ENCODE data around the gene SMIM33. TPM values are rescaled to one million over a fixed set of nuclear protein-coding genes. Genes with fewer than 3 reads are reported as not detected.

SMIM33 gene
- polyA plus RNA-seq, 1 of the 3 experiments (the other 2 are of a cell fraction), result not detected

GRCh38 chr5:139451878-139452660, 18.7 kb upstream of the SMIM33 start:
- H3K4me1 ChIP-seq (ENCODE audit: control insufficient read depth in 1 of 2, insufficient read depth in 2 of 2, low read depth in 1 of 2, low read length in 1 of 2), result no peaks in the 10 kb centered on the region
- POLR2A ChIA-PET, result no interaction called here
- H3K36me3 ChIP-seq (replicated peaks in 1 of 2; ENCODE audit: control insufficient read depth in 1 of 2, insufficient read depth in 2 of 2, low read length in 1 of 2), result no peaks in the 10 kb centered on the region
- 67% methylated on average over 3 of the region's 3 CpGs for WGBS (ENCODE audit: low lambda C conversion rate)
- H2AFZ ChIP-seq (ENCODE audit: low read depth), result no peak overlapping the region
- no peaks in the 10 kb centered on the region for H3K9me2 ChIP-seq
- no peaks in the 10 kb centered on the region for H3K9me3 ChIP-seq
- CTCF ChIA-PET, result no interaction called here
- H3K9ac ChIP-seq, result no peak overlapping the region
- no peak for TF ChIP-seq CHD2 (IDR thresholded peaks at IDR 0.05; ENCODE audit: low read length, partially characterized antibody)
- no peak for TF ChIP-seq RCOR1 (IDR thresholded peaks at IDR 0.05; ENCODE audit: low read length)
- TF ChIP-seq, protein P1, sequence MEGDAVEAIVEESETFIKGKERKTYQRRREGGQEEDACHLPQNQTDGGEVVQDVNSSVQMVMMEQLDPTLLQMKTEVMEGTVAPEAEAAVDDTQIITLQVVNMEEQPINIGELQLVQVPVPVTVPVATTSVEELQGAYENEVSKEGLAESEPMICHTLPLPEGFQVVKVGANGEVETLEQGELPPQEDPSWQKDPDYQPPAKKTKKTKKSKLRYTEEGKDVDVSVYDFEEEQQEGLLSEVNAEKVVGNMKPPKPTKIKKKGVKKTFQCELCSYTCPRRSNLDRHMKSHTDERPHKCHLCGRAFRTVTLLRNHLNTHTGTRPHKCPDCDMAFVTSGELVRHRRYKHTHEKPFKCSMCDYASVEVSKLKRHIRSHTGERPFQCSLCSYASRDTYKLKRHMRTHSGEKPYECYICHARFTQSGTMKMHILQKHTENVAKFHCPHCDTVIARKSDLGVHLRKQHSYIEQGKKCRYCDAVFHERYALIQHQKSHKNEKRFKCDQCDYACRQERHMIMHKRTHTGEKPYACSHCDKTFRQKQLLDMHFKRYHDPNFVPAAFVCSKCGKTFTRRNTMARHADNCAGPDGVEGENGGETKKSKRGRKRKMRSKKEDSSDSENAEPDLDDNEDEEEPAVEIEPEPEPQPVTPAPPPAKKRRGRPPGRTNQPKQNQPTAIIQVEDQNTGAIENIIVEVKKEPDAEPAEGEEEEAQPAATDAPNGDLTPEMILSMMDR (IDR thresholded peaks at IDR 0.05), result no peak
- TF ChIP-seq FOXJ3 (CRISPR knock-in tag; IDR thresholded peaks at IDR 0.05), result no peak
- peaks cover 7% of the 10 kb centered on the region for H3F3A ChIP-seq (replicated peaks; ENCODE audit: insufficient read depth)
- no peak overlapping the region for H3K4me3 ChIP-seq (ENCODE audit: low read depth in 2 of 2, low read length in 1 of 2)
- no peak overlapping the region for H3K4me2 ChIP-seq
- H3K79me2 ChIP-seq (ENCODE audit: insufficient read depth), result no peaks in the 10 kb centered on the region
- no peaks in the 10 kb centered on the region for H3K27me3 ChIP-seq (ENCODE audit: insufficient read depth)
- no peak for DNase-seq
- H3K27ac ChIP-seq (ENCODE audit: low read depth in 2 of 2, low read length in 1 of 2), result no peak overlapping the region
- no peaks in the 10 kb centered on the region for H4K20me1 ChIP-seq (ENCODE audit: insufficient read depth)

GRCh38 chr5:139453683-139454567, 16.9 kb upstream of the SMIM33 start:
- Histone ChIP-seq H3K27ac (ENCODE audit: low read depth in 2 of 2, low read length in 1 of 2) (no peak overlapping the region), H3K36me3 (replicated peaks in 1 of 2; ENCODE audit: control insufficient read depth in 1 of 2, insufficient read depth in 2 of 2, low read length in 1 of 2) (no peaks in the 10 kb centered on the region), H4K20me1 (ENCODE audit: insufficient read depth) (no peaks in the 10 kb centered on the region), H3K4me2 (no peak overlapping the region), H3K27me3 (ENCODE audit: insufficient read depth) (no peaks in the 10 kb centered on the region), H2AFZ (ENCODE audit: low read depth) (no peak overlapping the region), H3K9me2 (no peaks in the 10 kb centered on the region), H3F3A (replicated peaks; ENCODE audit: insufficient read depth) (peaks cover 4% of the 10 kb centered on the region), H3K9me3 (no peaks in the 10 kb centered on the region), H3K4me1 (ENCODE audit: control insufficient read depth in 1 of 2, insufficient read depth in 2 of 2, low read depth in 1 of 2, low read length in 1 of 2) (peaks cover 0 to under 1% of the 10 kb centered on the region in 2 experiments; a peak in 2 of 4 replicates), H3K9ac (no peak overlapping the region), H3K79me2 (ENCODE audit: insufficient read depth) (no peaks in the 10 kb centered on the region), H3K4me3 (ENCODE audit: low read depth in 2 of 2, low read length in 1 of 2) (no peak overlapping the region)
- TF ChIP-seq ZBTB33 (IDR thresholded peaks at IDR 0.05; ENCODE audit: borderline replicate concordance, low read depth), result no peak
- no peak for TF ChIP-seq EZH2phosphoT487 (IDR thresholded peaks at IDR 0.05; ENCODE audit: borderline replicate concordance, low read depth)
- TF ChIP-seq TCF12 (IDR thresholded peaks at IDR 0.05), result no peak
- DNase-seq, result no peak
- WGBS (ENCODE audit: low lambda C conversion rate), result 88% methylated on average over 3 of the region's 3 CpGs
- CTCF ChIA-PET, result interaction anchor here (0.7 kb wide), 1 partner anchor 56 kb away, joined by 5 read pairs; no protein-coding TSS in a partner anchor
- POLR2A ChIA-PET, result no interaction called here
